DMS 273 treated with DMSO at 0.1 percent for 48 hours (cell line): ENCODE results near the gene KMT2C.

Source experiments
- DNase-seq: peaks from one replicate; lab custom pipeline; 2025; lab: John Stamatoyannopoulos, UW

Gene KMT2C

DNA sequence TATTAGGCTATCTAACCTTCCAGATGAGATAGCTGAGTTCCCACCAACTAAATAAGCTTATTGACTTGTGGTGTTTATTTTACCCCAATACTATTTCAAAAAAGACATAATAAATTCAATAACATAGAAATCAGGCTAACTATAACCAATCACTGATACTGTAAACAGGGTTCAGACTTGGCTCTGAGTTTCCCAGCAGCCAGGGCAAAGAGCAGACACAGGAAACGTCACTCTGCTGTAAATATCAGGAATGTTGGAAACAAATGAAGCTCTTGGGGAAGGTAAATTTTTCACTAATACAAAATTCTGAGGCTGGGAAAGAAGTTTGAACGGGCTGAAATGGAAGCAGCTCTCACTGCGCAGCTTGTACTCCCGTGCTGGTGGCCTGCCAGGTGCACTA is 295.7 kb downstream of the KMT2C start:
- no peak for DNase-seq

DNA sequence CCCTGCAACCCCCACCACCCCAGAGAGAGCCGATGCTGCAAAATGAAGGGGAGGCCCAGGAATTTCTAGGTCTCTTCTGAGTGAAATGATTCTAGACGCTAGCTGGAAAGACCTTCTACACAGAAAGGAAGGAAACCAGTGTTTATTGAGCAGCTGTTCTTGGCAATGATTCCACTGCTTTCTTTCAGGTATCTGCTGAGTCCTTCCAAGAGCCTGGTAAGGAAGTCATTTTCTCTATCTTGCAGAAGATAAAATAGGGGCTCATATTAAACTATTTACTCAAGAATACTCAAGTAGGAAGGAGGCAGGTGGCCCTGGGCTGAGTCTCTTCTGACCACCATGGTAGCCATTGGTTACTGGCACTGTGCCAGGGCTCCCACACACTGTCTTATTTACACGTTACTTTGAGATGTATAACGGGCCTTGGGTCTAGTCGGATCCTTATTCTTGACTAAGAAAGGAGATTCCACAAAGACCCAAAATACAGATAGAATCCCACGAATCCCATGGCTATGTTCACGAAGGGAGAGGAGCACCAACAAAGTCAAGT is 298.3 kb downstream of the KMT2C start:
- no peak for DNase-seq

DNA sequence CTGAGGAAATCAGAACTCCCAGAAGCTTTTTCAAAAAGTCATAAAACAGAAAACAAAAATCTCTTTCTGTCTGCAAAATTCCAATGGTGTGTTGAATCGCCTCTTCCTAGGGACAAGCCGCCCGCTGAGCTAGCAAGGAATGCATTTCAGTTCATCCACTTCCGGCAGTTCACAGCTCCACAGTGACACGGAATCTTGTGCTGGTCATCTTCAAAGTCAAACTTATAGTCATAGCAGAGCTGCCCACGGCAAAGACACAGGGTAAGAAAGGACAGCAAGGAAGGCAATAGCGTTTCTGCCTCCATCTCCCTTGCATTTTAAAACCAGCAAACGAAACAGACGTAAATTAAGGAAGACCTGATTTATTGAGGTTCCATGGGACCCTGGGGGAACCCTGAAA is 299.1 kb downstream of the KMT2C start:
- no peak for DNase-seq

DNA sequence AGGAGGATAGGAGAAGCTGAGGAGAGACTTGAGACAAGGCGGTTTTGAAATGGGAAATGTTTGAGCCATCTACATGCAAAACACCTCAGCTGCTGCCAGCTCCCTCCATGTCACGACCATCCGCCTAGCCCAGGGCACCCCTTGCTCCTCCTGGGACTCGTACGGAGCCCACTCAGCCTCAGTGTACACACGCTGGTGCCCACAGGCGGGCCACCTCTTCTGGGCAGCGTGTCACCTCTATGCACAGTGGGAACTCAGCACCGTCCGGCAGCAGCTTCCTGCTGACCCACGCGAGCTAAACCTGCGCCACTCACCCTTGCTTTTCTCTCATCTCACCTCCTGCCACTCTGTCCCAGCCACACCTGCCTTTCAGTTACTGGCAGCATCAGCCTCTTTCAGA is 302.0 kb downstream of the KMT2C start:
- no peak for DNase-seq

DNA sequence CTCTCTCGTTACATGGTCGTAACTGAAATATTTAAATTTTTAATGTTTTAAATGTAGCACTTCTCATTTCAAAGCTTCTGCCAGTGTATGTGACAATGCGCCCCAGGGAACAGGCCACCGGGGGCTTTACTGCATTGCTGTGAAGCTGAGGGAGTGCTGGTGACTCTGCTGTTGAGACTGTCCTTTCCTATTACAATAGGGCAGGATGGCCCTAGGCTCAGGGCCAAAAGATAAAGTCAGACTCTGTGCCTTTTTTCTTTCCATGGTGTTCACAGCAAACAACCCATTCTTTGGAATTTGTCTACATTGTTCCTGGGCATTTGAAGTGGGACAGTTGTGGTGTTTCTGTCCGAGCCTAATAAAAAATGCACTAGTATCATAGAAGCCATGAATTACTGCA is 303.0 kb downstream of the KMT2C start:
- no peak for DNase-seq

DNA sequence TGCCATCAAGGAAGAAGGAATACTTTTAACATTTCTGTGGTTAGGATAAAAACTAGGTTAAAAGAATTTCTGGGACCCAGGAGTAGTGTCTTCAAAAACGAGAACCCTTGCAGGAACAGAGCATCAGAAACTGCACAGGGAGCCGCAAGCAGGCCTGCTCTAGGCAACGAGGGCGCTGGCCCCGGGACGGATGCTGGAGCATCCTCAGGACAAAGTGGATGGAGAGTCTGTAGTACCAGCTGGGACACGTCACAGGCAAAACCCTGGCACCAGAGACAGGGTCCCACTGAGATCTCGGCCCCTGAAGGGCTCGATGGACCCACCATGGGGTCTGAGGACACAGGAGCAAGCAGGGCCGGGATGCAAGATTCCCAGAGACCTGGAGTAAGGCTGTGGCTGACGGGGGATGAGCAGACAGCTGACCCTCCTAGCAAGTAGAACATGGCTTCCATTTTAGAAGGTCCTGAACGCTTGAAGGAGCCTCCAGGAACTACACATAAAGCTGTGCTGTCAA is 303.8 kb downstream of the KMT2C start:
- DNase-seq, result no peak

DNA sequence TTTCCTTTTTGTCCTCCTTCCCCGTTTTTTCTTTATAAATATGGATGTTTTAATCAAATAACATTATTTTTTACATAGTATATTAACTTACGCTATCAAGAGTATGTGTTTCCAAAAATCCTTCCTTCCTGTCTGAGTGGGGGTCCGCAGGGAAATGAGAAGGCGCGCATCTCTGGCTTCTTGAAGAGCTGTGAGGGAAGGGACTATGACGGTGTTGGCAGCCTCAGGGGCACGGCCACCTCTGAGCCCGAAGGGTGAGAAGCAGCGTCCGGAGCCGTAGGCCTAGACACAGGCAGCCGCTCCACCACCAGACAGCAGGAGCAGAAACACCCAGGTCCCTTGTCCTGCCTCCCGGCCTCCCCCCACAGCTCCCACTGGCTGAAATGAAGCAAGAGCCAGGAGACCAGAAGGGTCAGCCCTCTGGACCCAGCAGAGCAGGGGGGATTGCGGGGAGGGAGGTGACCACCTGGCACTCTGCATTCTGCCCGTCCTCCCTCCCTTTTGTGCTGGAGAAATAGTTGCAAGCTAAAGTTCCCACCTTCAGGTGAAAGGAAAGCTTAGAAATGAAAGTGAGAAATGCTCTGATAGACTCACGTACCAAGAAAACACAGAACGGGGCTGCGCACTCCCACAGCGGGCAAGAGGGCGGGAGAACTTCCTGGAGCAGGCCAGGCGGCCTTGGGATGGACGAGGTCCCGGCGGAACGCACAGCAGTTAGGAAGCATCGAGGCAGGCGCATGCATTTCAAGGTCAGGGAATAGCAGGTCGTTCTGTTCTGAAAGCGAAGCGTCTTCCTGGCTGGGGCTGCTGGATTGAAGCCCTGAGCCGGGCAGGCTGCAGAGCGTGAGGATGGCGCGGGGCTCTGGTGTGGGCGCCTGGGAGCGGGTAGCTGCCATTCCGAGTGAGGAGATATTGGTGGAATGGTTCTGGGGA is 304.9 kb downstream of the KMT2C start:
- DNase-seq, result no peak

DNA sequence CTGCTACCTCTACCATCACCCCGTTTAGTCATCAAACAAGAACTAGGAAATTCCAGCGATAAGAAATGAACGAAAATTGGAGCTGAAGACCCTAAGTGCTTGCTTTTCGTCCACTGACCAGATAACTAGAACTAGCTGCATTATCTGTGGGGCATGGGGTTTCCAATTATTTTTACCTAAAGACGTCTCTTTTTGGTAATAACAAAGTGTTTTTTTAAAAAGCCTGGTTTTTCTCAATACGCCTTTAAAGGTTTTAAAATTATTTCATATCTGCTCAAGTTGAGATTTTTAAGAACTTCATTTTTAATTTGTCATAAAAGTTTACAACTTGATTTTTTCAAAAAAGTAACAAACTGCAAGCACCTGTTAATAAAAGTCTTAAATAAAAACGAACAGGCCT is 306.1 kb downstream of the KMT2C start:
- no peak for DNase-seq

DNA sequence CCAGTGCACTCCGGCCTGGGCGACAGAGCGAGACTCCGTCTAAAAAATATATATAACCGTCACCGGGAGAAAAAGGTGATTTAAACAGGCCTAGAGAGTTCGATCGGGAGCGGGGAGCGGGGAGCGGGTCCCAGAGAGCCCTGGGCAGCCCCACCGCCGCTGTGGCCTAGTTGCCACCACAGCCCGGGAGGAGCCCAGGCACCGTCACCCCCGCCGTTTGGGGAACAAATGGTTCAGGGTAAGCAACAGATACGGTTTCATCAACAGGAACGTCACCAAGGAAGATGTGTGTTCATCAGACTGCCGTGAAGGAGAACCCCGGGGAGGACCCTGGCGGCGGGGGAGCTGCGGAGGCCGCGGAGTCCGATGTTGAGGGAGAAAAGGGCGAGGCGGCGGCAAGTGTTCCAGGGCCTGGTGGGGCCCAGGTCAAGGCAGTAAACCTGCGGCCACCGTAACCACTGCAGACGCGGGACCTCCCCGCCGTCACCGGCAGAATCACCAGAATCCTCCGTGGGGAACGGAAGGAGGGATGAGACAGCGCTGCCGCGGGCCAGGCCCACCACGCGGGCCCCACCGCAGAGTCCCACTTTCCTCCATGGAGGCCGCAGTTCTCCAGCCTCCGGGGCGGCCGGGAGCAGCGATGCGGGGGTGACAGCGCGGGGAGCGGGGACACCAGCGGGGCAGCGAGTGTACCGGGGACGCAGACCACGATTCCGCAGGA is 306.9 kb downstream of the KMT2C start:
- DNase-seq, result no peak

DNA sequence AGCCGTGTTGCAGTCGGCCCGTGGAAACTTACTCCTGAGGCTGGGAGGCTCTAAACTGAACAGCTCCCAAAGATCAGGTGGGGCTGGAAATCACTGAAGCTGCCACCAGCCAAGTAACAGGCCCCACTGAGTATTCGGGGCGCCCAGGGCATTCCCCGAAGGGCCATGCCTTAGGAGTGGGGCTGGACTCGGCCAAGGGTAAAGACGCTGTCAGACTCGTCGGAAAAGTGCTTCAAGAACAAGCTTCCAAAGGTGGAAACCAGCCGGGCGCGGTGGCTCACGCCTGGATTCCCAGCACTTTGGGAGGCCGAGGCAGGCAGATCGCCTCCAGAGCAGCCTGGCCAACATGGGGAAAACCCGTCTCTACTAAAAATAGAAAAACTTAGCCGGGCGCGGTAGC is 307.6 kb downstream of the KMT2C start:
- DNase-seq, result no peak

DNA sequence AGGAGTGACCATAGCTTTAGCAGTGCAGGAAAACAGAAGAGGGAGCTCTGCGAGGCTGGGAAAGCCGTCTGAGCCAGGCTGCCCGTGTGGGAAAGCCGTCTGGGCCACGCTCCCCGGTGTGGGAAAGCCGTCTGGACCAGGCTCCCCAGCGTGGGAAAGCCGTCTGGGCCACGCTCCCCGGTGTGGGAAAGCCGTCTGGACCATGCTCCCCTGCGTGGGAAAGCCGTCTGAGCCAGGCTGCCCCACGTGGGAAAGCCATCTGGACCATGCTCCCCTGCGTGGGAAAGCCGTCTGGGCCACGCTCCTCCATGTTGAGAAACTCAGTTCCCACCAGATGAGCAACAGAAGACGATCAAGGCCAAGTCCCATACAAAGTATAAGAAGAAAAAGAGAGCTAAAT is 308.6 kb downstream of the KMT2C start:
- no peak for DNase-seq

DNA sequence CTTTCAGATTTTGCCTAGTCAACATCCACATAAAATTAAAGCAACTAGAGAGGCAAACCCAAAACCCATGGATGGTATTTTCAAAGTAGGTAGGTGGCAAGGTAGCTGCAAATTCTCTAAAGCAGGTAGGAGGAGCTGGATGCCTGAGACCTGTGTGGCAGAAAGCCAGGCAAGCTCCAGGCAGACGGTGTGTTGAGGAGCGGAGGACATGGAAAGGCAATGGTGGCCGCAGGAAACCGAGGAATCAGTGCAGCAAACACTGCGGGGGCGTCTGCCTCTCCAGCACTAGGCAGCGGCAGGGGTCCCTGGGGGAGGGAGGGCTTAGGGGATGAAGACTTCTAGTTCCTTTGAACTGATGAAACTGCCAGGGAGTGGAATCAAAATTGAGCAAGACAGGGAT is 309.1 kb downstream of the KMT2C start:
- DNase-seq, result no peak

DNA sequence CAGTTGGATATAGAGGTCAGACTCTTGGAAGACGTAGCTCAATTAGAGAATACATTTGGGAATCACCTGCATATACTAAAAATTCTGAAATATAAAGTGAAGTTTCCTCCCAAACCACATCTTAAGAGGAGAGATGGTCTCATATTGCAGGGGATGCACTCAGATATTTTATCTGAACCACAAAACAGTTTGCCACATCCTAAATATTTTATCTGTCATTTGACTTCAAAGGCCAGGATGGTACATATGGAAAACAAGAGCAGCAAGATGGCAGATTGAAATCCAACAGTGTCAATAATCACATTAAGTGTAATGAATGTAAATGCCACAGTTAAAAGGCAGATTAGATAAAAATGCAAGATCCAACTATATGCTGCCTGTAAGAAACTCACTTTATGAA is 313.3 kb downstream of the KMT2C start:
- no peak for DNase-seq

DNA sequence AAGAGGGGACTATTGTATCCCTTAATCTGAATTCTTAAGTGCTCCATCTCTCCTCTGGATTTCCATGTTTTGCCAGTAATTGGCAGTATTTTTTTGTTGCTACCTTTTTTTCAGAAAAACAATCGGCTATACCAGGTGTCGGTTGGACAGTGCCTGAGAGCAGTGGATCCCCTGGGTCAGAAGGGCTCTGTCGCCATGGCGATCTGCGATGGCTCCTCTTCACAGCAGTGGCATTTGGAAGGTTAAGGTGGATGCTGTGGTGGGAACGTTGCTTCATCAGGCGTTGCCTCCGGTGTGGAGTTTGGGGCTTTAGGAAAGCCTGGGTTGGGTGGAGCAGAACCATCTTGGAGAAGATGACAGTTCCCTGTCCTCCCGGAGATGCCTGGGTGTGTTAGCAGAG is 314.4 kb downstream of the KMT2C start:
- DNase-seq, result no peak

DNA sequence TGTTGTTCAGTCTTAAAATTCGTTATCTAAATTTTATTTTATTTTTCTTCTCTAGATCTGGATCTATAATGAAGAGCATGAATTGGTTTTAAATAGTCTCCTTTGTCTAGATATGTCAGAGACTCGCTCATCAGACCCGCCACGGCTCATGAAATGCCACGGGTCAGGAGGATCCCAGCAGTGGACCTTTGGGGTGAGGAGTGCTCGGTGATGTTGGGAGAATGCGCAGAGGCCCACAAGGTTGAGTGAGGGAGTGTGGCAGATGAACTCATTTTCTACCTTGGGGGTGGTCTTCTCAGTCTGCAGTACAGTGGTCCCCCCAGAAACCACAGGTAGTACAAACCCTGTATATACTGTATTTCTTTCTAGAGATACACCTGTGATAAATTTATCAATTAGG is 315.0 kb downstream of the KMT2C start:
- DNase-seq, result no peak

DNA sequence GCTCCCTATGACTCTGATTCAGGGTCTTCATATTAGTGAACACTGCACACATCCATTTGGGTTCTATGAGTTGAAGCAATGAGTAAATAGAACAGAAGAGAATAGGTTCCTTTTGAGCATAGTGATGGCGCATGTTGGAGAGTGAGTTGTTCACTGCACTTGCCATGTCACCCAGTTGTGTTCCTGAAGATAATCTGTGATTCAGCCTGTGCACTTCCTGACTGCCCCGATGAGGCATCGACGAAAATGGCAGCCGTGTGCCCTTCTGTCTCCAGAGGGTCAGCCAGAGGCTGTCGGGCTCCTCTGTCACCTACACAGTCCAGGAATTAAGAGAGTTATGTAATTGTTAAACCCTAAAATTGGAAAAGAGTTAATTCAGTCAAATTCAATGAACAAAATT is 315.6 kb downstream of the KMT2C start:
- no peak for DNase-seq

DNA sequence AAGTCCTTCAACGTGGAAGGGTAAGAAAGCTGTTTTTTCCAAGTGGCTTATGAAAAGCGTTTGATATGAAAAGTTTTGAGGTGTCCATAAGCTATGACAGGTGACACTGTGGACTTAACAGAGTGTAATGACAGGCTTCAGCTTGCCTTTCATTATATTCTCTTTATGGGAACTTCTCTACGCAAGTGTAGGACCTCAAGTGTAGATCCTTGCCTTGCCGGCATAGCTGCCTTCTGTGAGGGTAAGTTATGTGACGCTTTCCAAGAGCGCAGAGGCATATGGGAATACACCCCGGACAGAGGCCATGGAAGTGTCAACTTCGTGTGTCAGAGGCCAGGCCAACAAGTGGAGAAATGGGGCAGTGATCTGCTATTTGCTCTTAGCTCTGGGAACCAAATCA is 318.4 kb downstream of the KMT2C start:
- no peak for DNase-seq

DNA sequence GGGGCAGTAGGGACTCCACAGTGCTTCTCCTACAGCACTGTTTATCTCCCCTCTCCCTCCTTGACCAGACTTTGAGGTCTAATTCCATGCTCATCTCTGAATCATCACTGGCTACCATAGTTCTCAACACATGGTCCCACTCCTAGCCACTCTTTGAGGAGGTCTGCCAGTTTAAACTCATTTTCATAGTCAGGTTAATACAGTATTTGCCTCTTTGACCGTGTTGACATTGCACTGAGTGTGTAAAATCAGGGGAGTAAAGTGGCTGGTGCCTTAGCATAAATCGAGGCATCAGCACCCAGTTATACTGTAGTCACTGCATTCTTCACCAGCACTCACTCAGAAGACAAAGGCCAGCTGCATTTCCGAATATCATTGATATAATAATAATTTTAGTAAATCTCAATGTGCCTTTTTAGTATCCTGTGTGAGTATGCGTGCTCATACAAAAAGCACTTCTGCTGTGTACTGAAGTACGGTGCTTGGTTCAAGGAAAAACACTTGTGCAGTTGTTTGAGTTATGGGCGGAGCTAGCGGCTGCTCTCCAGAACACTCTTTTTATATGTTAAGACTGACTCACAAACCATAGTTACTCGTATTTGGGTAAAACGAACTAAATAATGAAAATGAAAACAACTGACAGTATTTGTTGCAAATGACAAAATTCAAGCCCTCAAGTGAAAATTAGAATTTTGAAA is 320.6 kb downstream of the KMT2C start:
- no peak for DNase-seq

DNA sequence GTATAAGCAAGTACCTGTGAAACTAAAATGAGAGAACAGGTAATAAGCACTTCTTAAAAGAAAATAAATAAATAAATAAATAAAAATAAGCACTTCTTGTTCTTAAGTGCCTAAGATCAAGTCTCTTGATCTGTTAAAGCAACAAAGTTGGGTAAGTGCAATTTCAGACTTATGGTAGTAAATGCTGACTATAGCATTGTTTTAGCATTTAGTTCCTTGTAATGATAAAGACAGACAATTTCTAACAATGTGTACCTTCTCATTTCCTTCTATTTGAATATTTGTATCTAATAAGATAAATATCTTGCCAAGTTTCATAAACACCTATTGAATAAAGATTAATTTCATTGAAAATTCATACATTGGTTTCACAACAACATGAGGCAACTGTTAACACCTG is 323.0 kb downstream of the KMT2C start:
- no peak for DNase-seq

DNA sequence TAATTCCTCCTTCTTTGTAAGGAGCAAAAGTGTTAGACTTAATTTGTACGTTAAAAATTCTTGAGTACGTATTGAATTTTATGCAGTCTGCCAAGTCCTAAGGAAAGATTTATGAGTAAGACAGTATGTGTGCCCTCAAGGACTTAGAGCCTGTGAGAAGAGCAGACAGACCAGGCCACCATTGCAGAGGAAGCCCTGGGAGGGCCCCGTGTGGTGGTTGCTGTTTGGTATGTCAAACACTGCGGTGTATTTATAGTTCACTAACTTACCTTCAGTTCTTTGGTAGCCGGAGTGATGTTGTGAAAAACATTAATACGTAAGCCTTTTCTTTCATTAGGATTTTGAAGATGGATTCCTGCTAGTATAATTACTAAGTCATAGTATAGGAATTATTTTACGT is 327.4 kb downstream of the KMT2C start:
- DNase-seq, result no peak

DNA sequence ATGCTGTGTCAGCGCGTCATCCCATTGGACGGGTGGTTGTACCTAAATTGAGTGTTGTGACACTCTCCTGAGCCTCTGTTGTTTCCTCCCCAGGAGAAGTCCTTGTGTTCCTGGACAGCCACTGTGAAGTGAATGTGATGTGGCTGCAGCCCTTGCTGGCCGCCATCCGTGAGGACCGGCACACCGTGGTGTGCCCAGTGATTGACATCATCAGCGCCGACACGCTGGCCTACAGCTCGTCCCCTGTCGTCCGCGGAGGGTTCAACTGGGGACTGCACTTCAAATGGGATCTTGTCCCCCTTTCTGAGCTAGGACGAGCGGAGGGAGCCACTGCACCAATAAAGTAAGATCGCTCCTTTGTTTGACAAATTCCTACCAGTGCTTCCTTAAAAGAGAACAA is 327.9 kb downstream of the KMT2C start:
- DNase-seq, result no peak

DNA sequence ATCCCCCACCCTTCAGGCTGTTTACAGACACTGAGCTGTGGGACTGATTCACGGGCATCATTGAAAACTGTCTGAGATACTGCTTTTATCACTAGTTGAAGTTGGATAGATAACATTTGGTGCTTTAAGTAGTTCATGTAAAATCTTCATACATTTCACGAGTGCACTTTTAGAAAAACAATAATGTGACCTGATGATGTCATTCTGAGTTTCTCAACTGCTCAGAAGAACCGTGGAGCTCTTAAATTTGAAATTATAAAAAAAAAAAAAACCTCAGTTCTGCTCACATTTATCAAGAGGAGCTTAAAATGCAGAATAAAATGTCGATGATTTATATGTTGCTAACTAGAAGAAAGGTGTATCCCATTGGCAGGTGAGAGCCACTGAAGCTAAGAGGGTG is 328.8 kb downstream of the KMT2C start:
- no peak for DNase-seq
